Measurements from ENCODE around the gene SAP30BP.

SAP30BP gene

DNA sequence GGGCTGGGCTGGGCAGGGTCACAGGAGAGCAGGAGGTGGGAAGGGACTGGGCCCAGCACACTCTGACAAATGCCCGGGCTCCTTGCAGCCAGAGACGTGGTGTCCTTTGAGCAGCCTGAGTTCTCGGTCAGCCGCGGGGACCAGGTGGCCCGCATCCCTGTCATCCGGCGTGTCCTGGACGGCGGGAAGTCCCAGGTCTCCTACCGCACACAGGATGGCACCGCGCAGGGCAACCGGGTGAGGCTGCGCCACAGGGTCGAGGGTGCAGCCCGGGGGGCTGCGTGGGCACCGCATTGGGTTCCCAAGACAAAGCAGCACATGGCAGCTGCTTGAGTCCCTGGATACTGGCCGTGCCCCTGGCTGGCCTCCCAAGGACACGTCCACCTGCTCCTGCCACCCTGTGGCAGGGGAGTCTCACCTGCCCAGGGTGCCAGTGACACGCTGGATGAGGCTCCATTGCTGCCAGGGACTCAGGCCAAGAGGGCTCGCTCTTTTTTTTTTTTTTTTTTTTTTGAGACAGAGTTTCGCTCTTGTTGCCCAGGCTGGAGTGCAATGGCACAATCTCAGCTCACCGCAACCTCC lies 76.6 kb downstream of the SAP30BP start:
- no peak for DNase-seq

DNA sequence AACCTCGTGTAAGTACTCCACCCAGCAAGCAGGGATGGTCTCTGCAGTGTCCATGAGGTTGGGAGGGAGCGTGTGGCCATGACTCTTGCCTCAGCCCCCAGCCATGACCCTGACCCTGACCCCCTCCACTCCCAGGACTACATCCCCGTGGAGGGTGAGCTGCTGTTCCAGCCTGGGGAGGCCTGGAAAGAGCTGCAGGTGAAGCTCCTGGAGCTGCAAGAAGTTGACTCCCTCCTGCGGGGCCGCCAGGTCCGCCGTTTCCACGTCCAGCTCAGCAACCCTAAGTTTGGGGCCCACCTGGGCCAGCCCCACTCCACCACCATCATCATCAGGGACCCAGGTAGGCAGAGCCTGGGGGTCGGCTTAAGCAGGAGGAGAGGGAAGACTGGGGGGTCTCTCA lies 81.6 kb downstream of the SAP30BP start:
- no peak for DNase-seq

DNA sequence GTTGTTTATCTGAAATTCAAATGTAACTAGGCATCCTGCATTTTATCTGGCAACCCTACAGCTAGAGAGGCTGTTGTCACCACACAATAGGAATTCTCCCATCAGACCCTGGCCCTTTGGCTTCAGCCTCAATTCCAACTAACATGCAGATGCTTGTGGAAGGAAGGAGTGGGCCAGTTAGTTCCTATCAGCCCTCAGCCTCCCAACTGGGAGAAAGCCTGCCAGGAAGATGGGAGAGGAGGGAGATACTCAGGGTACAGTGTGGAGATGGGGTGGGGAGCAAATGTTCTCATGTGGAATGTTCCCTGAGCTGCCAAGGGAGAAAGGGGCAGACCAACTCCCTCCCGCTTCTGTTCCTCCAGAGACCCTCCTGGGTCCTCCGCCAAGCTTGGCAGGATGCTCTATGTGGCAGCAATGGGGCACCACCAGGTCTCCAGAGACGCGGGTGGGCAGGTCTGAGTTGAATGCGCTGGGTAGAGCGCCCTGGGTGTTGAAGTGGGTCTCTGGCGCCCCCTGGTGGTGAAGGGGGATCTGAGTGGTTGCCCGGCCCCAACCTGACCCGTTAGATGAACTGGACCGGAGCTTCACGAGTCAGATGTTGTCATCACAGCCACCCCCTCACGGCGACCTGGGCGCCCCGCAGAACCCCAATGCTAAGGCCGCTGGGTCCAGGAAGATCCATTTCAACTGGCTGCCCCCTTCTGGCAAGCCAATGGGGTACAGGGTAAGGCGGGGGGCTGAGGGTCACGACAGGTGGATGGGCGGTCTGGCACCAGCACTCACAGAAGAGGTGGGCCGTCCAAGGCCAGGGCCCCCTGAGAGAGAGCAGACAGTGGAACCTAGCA lies 82.6 kb downstream of the SAP30BP start:
- DNase-seq = peak; percentile 91

DNA sequence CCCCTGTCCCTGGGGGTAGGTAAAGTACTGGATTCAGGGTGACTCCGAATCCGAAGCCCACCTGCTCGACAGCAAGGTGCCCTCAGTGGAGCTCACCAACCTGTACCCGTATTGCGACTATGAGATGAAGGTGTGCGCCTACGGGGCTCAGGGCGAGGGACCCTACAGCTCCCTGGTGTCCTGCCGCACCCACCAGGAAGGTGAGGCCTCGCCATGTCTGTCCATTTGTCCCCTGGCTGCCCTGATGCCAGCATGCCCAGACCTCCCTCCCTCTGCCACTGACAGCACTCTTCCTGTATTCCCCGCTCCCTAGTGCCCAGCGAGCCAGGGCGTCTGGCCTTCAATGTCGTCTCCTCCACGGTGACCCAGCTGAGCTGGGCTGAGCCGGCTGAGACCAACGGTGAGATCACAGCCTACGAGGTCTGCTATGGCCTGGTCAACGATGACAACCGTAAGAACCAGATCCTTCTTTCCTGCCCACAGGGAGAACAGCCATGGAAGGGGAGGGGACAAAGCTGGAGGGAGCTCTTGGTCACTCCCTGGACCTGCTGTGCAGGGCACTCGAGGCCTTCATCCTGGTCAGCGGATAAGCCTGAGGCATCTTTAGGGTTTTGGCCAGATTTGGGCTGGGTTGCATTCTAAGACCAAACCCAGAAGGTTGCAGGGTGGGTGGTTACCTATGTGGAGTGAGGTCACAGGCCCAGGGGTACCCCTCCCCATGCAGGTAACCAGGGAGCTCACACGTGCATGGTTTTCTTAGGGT lies 83.7 kb downstream of the SAP30BP start:
- no peak for DNase-seq

DNA sequence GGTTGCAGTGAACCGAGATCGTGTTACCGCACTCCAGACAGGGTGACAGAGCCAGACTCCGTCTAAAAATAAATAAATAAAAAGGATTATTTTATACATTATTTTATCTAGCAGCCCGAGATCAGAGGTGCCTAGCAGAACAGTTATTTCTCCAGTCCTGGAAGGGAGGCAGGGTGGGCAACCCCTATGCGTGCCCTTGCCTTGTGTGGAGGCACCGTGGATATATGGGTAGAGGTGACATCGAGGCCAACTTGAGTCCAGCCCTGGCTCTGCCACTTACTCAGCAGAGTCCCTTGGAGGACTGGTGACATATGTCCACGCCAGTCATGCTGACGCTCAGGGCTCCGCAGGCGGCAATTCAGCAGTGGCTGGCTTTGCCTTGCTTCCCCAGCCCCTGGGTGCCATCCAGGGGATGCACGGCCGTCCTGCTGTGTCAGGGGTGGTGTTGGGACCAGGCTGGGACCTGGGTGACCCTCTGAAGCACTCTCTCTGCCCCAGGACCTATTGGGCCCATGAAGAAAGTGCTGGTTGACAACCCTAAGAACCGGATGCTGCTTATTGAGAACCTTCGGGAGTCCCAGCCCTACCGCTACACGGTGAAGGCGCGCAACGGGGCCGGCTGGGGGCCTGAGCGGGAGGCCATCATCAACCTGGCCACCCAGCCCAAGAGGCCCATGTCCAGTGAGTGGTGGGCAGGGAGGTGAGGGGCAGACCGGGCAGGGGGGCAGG lies 84.7 kb downstream of the SAP30BP start:
- DNase-seq = no peak

DNA sequence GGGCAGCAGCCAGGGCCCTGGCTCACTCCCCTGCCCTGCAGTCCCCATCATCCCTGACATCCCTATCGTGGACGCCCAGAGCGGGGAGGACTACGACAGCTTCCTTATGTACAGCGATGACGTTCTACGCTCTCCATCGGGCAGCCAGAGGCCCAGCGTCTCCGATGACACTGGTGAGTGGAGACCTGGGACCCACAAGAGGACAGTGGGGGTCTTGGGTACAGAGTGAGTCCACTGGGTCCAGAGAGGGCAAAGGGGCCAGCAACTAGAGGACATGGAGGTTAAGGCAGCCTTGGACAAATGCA lies 85.2 kb downstream of the SAP30BP start:
- no peak for DNase-seq

DNA sequence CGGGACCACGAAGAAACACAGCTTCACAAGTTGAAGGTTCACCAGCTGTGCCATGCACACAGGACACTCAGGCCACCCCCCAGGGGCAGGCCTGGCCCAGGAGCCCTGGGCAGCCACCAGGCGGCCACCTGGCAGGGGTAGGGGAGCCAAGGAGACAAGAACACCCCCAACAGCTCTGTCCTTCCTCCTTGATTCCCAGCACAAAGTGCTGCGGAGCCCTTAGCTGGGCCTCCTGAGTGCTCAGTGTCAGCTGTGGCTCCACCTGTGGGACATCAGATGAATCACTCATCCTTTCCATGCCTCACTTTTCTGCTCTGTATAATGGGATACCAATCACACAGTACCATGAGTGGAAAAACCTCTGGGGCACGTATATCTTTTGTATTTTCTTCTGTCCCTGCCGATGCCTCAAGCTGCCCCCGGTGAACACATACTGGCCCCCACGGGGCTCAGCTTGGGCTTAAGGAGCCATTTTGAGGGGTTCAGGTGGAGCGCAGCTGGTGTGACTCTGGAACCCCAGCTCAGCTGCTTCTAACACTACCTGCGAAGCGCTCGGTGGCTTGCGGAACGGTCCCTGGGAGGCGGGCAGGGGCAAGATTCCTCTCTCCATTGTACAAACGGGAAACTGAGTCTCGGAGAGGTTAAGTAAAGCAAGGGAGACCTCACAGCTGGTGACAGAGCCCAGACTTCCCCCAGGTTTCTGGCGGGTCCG lies 85.8 kb downstream of the SAP30BP start:
- no peak for DNase-seq

DNA sequence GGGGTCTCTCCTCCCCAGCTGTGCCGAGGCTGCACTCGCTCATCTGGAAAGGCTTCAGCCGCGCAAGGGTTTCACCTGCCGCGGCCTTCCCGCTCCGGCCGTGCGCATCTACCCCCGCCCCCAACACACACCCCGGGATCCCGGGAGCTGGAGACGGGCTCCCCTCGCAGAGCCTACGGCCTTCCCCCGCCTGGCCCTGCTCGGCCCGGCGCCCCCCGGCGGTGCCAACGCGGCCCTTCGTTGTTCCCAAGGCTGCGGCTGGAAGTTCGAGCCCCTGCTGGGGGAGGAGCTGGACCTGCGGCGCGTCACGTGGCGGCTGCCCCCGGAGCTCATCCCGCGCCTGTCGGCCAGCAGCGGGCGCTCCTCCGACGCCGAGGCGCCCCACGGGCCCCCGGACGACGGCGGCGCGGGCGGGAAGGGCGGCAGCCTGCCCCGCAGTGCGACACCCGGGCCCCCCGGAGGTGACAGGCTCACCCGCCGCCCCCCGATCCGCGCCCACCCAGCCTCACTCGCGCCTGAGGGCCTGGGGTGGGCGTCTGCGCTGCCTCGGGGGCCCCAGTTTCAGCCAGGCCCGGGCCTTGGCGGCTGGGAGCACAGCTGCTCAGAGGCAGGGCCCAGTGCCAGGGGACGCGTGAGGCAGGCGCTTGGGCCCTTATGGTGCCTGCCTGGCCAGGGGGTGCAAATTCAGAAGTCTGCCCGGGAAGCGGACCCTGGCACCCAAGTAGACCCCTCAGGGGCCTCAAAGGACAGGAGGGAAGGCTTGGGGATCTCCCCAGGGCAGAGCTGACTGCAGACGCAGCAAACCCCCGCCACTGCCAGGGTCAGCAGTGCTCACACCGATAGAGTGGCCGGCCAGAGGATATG lies 86.6 kb downstream of the SAP30BP start:
- DNase-seq = peak; percentile 75

DNA sequence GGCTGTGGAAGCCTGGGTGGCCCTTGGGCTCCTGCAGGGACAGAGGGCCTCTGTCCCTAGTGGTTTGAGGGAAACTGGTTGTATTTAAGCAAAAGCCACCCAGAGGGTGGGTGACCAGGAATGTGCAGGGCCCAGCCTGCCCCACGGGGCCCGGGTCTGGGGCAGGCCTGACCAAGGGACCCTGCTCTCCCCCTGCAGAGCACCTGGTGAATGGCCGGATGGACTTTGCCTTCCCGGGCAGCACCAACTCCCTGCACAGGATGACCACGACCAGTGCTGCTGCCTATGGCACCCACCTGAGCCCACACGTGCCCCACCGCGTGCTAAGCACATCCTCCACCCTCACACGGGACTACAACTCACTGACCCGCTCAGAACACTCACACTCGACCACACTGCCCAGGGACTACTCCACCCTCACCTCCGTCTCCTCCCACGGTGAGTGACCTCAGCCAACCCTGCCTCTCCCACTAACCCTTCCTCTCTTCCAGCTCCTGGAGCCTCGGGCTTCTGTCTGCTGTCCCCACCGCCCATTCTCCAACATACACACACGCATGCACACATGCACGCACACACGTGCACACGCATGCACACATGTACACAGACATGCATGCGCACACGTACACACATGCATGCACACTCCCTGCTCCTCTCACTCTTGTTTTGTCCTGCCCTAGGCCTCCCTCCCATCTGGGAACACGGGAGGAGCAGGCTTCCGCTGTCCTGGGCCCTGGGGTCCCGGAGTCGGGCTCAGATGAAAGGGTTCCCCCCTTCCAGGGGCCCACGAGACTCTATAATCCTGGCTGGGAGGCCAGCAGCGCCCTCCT lies 87.5 kb downstream of the SAP30BP start:
- no peak for DNase-seq

DNA sequence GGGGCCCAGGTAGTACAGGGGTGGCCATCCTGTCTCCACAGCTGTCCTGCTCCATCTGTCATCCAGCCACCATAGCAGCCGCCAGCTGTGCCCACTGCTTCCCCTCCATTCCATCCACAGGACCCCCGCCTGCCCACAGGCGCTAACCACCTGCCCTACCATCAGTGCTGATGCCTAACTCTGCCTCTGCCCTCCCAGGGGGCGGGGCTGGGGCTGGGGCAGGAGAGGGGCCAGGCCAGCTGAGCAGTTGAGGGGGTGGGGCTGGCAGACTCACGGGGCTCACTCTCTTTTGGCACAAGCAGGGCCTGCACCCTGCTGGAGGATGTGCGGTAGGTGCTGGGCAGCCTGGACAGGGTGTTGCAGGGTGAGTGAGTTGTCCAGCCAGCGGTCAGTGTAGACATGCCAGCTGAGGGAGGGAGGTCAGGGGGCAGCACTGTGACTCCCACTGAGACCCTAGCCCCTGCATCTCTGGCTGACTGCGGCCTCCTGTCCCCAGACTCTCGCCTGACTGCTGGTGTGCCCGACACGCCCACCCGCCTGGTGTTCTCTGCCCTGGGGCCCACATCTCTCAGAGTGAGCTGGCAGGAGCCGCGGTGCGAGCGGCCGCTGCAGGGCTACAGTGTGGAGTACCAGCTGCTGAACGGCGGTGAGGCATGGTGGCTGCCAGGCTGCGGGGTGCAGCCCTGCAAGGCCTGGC lies 88.2 kb downstream of the SAP30BP start:
- DNase-seq = no peak

DNA sequence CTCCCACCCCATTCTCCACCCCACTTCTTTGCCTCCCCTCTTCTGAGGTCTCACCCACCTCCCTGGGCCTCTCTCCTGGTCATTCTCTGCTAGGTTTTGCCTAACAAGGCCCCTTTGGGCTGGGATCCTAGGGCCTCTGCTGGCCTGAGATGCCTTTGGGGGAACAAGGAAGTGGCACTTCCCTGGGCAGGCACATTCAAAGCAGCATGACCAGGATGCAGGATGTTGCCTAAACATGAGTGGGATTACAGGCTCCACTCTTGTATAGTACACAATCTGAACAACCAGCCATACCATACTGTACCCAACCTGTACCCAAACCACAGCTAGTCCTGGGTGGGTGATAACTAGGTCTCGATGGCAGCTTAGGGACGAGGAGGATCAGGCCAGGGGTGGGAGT lies 88.9 kb downstream of the SAP30BP start:
- peak; percentile 64 for DNase-seq

DNA sequence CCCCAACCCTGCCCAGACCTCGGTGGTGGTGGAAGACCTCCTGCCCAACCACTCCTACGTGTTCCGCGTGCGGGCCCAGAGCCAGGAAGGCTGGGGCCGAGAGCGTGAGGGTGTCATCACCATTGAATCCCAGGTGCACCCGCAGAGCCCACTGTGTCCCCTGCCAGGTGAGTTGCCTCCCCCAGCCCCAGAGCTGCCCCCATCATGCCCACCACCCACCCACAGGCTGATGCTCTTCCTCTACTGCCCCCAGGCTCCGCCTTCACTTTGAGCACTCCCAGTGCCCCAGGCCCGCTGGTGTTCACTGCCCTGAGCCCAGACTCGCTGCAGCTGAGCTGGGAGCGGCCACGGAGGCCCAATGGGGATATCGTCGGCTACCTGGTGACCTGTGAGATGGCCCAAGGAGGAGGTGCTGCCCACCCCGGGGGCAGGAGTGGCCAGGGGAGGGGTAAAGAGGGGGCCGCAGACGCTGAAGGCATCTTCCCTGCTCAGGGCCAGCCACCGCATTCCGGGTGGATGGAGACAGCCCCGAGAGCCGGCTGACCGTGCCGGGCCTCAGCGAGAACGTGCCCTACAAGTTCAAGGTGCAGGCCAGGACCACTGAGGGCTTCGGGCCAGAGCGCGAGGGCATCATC lies 89.4 kb downstream of the SAP30BP start:
- DNase-seq = no peak

DNA sequence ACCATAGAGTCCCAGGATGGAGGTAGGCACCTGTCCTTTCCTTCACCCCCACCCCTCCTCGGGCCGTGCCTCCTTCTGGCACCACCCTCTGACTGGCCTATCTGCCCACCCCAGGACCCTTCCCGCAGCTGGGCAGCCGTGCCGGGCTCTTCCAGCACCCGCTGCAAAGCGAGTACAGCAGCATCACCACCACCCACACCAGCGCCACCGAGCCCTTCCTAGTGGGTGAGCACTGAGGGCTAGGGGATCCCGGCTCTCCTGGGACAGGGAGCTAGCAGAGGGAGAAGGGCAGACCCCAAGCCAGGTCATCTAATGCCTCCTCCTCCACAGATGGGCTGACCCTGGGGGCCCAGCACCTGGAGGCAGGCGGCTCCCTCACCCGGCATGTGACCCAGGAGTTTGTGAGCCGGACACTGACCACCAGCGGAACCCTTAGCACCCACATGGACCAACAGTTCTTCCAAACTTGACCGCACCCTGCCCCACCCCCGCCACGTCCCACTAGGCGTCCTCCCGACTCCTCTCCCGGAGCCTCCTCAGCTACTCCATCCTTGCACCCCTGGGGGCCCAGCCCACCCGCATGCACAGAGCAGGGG lies 90.0 kb downstream of the SAP30BP start:
- DNase-seq = no peak
